Mesenchymal stem cell (in vitro differentiated cells and primary cell): ENCODE data around the gene ZNF814.
A peak's percentile ranks its signal among the peaks of the same experiment; 100 is the strongest.

Source experiments
- DNase-seq: peaks from one replicate; pipeline ENCODE4 v3.0.0-alpha.2; 2013
- H2AFZ ChIP-seq: one replicate; pipeline ENCODE4 v1.6.1; 2013; ENCODE audit warnings: low read depth, mild to moderate bottlenecking, control low read depth, inconsistent platforms, low read length, moderate library complexity
- H2AK5ac ChIP-seq: 2 replicates; pipeline ENCODE4 v1.6.1; 2013; ENCODE audit warnings: low read length, moderate library complexity, mild to moderate bottlenecking, inconsistent platforms; ENCODE audit not compliant: severe bottlenecking
- H2BK120ac ChIP-seq: one replicate; pipeline ENCODE4 v1.6.1; 2013; ENCODE audit warnings: low read depth, mild to moderate bottlenecking, inconsistent platforms, low read length, moderate library complexity
- H2BK12ac ChIP-seq, 2 experiments: one replicate each; pipeline ENCODE4 v1.6.1; 2013; ENCODE audit warnings: inconsistent platforms in 2 of 2, low read length in 2 of 2, mild to moderate bottlenecking in 2 of 2, moderate library complexity in 2 of 2, control low read depth in 1 of 2
- H2BK15ac ChIP-seq: one replicate; pipeline ENCODE4 v1.6.1; 2013; ENCODE audit warnings: mild to moderate bottlenecking, low read depth, inconsistent platforms; ENCODE audit not compliant: poor library complexity, severe bottlenecking
- H2BK5ac ChIP-seq: 2 replicates; pipeline ENCODE4 v1.6.1; 2013; ENCODE audit warnings: low read depth, mild to moderate bottlenecking, low read length, control low read depth, inconsistent platforms; ENCODE audit not compliant: poor library complexity, severe bottlenecking
- H3K14ac ChIP-seq, 2 experiments: one replicate each; pipeline ENCODE4 v1.6.1; 2013; ENCODE audit warnings: inconsistent platforms in 2 of 2, low read length in 2 of 2, control low read depth in 1 of 2, mild to moderate bottlenecking in 1 of 2, moderate library complexity in 1 of 2
- H3K18ac ChIP-seq, 2 experiments: one replicate each; pipeline ENCODE4 v1.6.1; 2013; ENCODE audit warnings: inconsistent platforms in 2 of 2, low read length in 2 of 2, control low read depth in 1 of 2, low read depth in 1 of 2, mild to moderate bottlenecking in 1 of 2
- H3K23ac ChIP-seq, 2 experiments: one replicate each; pipeline ENCODE4 v1.6.1; 2013; ENCODE audit warnings: inconsistent platforms in 2 of 2, low read length in 2 of 2, mild to moderate bottlenecking in 2 of 2, moderate library complexity in 2 of 2, control low read depth in 1 of 2
- H3K27ac ChIP-seq: 2 replicates; pipeline ENCODE4 v1.5.1; 2013; ENCODE audit warnings: mild to moderate bottlenecking, moderate library complexity, low read length, control low read depth, inconsistent platforms; ENCODE audit not compliant: poor library complexity, severe bottlenecking
- H3K27me3 ChIP-seq, 2 experiments: 2 replicates each; pipeline versions ENCODE4 v1.6.1 to v1.7.0; 2013; ENCODE audit warnings: low read length in 2 of 2, mild to moderate bottlenecking in 2 of 2, moderate library complexity in 2 of 2, control low read depth in 1 of 2, inconsistent platforms in 1 of 2; ENCODE audit not compliant: control insufficient read depth in 1 of 2, insufficient read depth in 1 of 2
- H3K36me3 ChIP-seq, 2 experiments: 2 replicates each; pipeline versions ENCODE4 v1.6.1 to v1.7.0; 2013; ENCODE audit warnings: low read length in 2 of 2, control low read depth in 1 of 2, inconsistent platforms in 1 of 2, low read depth in 1 of 2, mild to moderate bottlenecking in 1 of 2; ENCODE audit not compliant: insufficient read depth in 2 of 2, control insufficient read depth in 1 of 2
- H3K4ac ChIP-seq, 2 experiments: one replicate each; pipeline ENCODE4 v1.6.1; 2013; ENCODE audit warnings: inconsistent platforms in 2 of 2, low read length in 2 of 2, mild to moderate bottlenecking in 2 of 2, moderate library complexity in 2 of 2, control low read depth in 1 of 2, low read depth in 1 of 2
- H3K4me1 ChIP-seq: 2 replicates; pipeline ENCODE4 v1.6.1; 2013; ENCODE audit warnings: low read depth, low read length, control low read depth; ENCODE audit not compliant: control insufficient read depth, insufficient read depth
- H3K4me2 ChIP-seq: 2 replicates; pipeline ENCODE4 v1.6.1; 2013; ENCODE audit warnings: low read length, mild to moderate bottlenecking, inconsistent platforms; ENCODE audit not compliant: poor library complexity, severe bottlenecking
- H3K4me3 ChIP-seq, 2 experiments: 2 replicates each; pipeline versions ENCODE4 v1.5.1 to v1.7.0; 2013; ENCODE audit warnings: low read length in 2 of 2, mild to moderate bottlenecking in 2 of 2, control low read depth in 1 of 2, low read depth in 1 of 2; ENCODE audit not compliant: insufficient read depth in 1 of 2
- H3K79me1 ChIP-seq: replicated peaks from 2 replicates; pipeline ENCODE4 v1.6.1; 2013; ENCODE audit warnings: mild to moderate bottlenecking, control low read depth, low read length, inconsistent platforms; ENCODE audit not compliant: poor library complexity, severe bottlenecking
- H3K9ac ChIP-seq: 2 replicates; pipeline ENCODE4 v1.7.0; 2013; ENCODE audit warnings: mild to moderate bottlenecking, low read length, moderate library complexity
- H3K9me3 ChIP-seq: 2 replicates; pipeline ENCODE4 v1.7.0; 2013; ENCODE audit warnings: mild to moderate bottlenecking, low read length; ENCODE audit not compliant: control insufficient read depth
- H4K8ac ChIP-seq: one replicate; pipeline ENCODE4 v1.6.1; 2013; ENCODE audit warnings: inconsistent platforms, mild to moderate bottlenecking, low read length, moderate library complexity
- H4K91ac ChIP-seq: one replicate; pipeline ENCODE4 v1.6.1; 2013; ENCODE audit warnings: mild to moderate bottlenecking, low read length, inconsistent platforms
- WGBS: methylation state at CpG from one replicate; pipeline ENCODE4 v1.1.7; 2013; ENCODE audit warnings: mixed read lengths; 5-methylcytosine and 5-hydroxymethylcytosine counted together

Gene ZNF814

DNA sequence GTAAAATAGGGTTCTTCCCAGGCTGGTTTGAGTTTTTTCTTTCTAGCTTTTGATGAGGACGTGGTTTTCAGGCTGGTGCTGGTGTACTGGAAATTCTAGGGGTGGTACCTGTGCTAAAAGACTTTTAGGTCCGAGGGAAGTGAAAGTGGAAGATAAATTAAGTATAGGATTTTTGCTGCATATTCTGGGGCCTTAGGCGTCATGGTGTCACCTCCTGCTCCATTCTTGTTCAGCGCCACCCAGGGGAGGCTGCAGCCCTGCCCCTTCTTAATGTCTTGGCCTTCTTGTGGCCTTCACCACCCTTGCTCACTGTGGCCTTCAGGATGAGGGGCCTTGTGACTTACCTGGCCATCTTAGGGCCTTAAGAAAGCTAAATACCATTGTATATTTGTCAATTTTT, 86.6 kb downstream of the ZNF814 start:
- Histone ChIP-seq H2BK12ac (no peak overlapping the region), H3K27me3 (no peaks in the 10 kb centered on the region), H2AFZ (no peak overlapping the region), H3K36me3 (peaks cover 11 to 13% of the 10 kb centered on the region in 2 experiments), H3K4me3 (no peak overlapping the region), H2BK5ac (no peak overlapping the region), H2BK15ac (no peak overlapping the region), H3K9ac (no peak overlapping the region), H2BK120ac (no peak overlapping the region), H3K79me1 (peaks cover 22% of the 10 kb centered on the region), H4K8ac (peak overlapping the region; percentile 96), H3K4me1 (peaks cover 9% of the 10 kb centered on the region), H3K27ac (peak overlapping the region; percentile 3), H3K14ac (no peak overlapping the region), H3K9me3 (no peaks in the 10 kb centered on the region), H3K4ac (no peak overlapping the region), H3K18ac (no peak overlapping the region), H2AK5ac (peak overlapping the region; percentile 87), H4K91ac (no peak overlapping the region), H3K23ac (no peak overlapping the region), H3K4me2 (no peak overlapping the region)
- DNase-seq, result no peak
- WGBS, result 86% methylated on average over 4 of the region's 4 CpGs

DNA sequence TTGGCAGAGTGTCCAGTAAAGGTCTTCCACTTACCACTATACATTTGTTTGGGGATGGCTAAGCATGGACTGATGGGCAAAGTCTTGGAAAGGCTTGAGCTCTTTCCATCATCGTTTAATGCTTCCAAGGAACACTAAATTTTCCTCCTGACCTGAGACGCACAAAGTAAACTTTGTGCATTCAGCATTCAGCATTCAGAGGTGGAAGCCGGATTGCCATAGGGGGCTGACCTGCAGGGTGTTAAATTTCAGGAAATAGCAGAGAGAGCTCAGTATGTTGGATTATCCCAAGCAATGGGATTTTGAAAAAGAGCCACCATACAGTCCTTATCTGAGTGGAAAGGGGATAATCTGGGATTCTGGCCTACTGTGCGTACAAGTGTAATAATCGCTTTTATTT, 88.1 kb downstream of the ZNF814 start:
- Histone ChIP-seq H3K14ac (no peak overlapping the region), H3K9me3 (no peaks in the 10 kb centered on the region), H3K9ac (no peak overlapping the region), H3K79me1 (peaks cover 20% of the 10 kb centered on the region), H3K4ac (no peak overlapping the region), H3K4me2 (no peak overlapping the region), H3K27ac (no peak overlapping the region), H3K4me3 (no peak overlapping the region), H2BK12ac (no peak overlapping the region), H3K36me3 (peaks cover 0 to 22% of the 10 kb centered on the region in 2 experiments), H2BK5ac (no peak overlapping the region), H3K23ac (no peak overlapping the region), H4K8ac (no peak overlapping the region), H2BK120ac (no peak overlapping the region), H2BK15ac (no peak overlapping the region), H3K27me3 (no peaks in the 10 kb centered on the region), H3K18ac (no peak overlapping the region), H3K4me1 (peaks cover 6% of the 10 kb centered on the region), H2AFZ (no peak overlapping the region), H4K91ac (no peak overlapping the region), H2AK5ac (no peak overlapping the region)
- DNase-seq, result no peak
- WGBS, result 81% methylated on average over 5 of the region's 5 CpGs
